A549 (cell line): Measurements from ENCODE around the gene MBNL1. TPM values are rescaled to one million over a fixed set of nuclear protein-coding genes. Genes with fewer than 3 reads are reported as not detected.
A peak's percentile ranks its signal among the peaks of the same experiment; 100 is the strongest.

Source experiments
- ATAC-seq, 2 experiments: fragments of 200-7000 bp in 1 of 2; fragments of >200 bp in 1 of 2; cut with Nextera tagmentation in 1 of 2; cut with Tn5 transposase in 1 of 2; 3 replicates each; pipeline versions ENCODE4 v1.8.0 to v1.9.1; 2018 to 2020; ENCODE audit warnings: mild to moderate bottlenecking in 1 of 2, moderate library complexity in 1 of 2
- CTCF ChIA-PET: fragments of 300-600 bp; sonication (Branson Sonifier 250); formaldehyde crosslinking; extraction: SDS; loops from one replicate; lab custom pipeline; 2021; ENCODE audit warnings: antibody characterized with exemption, inconsistent platforms; lab: Yijun Ruan, JAX
- POLR2A ChIA-PET: fragments of 350-600 bp; formaldehyde crosslinking; extraction: SDS; loops from one replicate; lab custom pipeline; 2021; ENCODE audit warnings: antibody characterized with exemption, inconsistent platforms; lab: Yijun Ruan, JAX
- DNase-seq, 2 experiments: peaks; one replicate each; pipeline versions ENCODE4 v3.0.0 to v3.0.0-alpha.2; 2011 to 2016; ENCODE audit warnings: low read depth in 1 of 2, low spot score in 1 of 2
- FAIRE-seq: peaks from 2 replicates; lab custom pipeline; 2011; peaks lifted over from hg19 to GRCh38; lab: Jason Lieb, UNC
- H3K27ac ChIP-seq, 2 experiments: fragments of >200 bp; sonication (Bioruptor Twin); formaldehyde crosslinking; 3 replicates each; pipeline ENCODE4 v1.5.1; 2016 to 2017
- H3K4me1 ChIP-seq: fragments of >200 bp; sonication (Bioruptor Twin); formaldehyde crosslinking; 3 replicates; pipeline ENCODE4 v1.6.1; 2016
- H3K4me2 ChIP-seq: fragments of >200 bp; sonication (Bioruptor Twin); formaldehyde crosslinking; 3 replicates; pipeline ENCODE4 v1.6.1; 2016
- H3K4me3 ChIP-seq: fragments of >200 bp; sonication (Bioruptor Twin); formaldehyde crosslinking; 3 replicates; pipeline ENCODE4 v1.5.1; 2016
- H3K9me3 ChIP-seq: fragments of >200 bp; sonication (Bioruptor Twin); formaldehyde crosslinking; 3 replicates; pipeline ENCODE4 v1.6.1; 2016
- BCL3 ChIP-seq: fragments of >200 bp; sonication (Bioruptor Twin); formaldehyde crosslinking; IDR thresholded peaks from 3 replicates; pipeline ENCODE4 v1.6.1; 2016
- CBX8 ChIP-seq: fragments of 200-600 bp; sonication (generic); IDR thresholded peaks from 2 replicates; pipeline ENCODE4 v1.6.1; 2016
- CEBPB ChIP-seq, 2 experiments: fragments of >200 bp in 1 of 2; sonication (Bioruptor Twin) in 1 of 2; formaldehyde crosslinking in 1 of 2; IDR thresholded peaks; 2 replicates each; pipeline ENCODE4 v1.6.1; 2012 to 2016
- CHD2 ChIP-seq: fragments of 150-350 bp; IDR thresholded peaks from 2 replicates; pipeline ENCODE4 v1.6.1; 2014; ENCODE audit warnings: low read length; ENCODE audit not compliant: partially characterized antibody
- CHD4 ChIP-seq: fragments of 200-600 bp; sonication (generic); IDR thresholded peaks from 2 replicates; pipeline ENCODE4 v1.6.1; 2016; ENCODE audit warnings: antibody characterized with exemption, mild to moderate bottlenecking, borderline replicate concordance
- E2F6 ChIP-seq: IDR thresholded peaks from 2 replicates; pipeline ENCODE4 v1.6.1; 2012; ENCODE audit warnings: low read depth, borderline replicate concordance
- EP300 ChIP-seq, 2 experiments: fragments of >200 bp; sonication (Bioruptor Twin); formaldehyde crosslinking; IDR thresholded peaks; 2 replicates in 1 of 2; 3 replicates in 1 of 2; pipeline ENCODE4 v1.6.1; 2016 to 2017
- ESRRA ChIP-seq: fragments of 150-350 bp; IDR thresholded peaks from 2 replicates; pipeline ENCODE4 v1.6.1; 2014; ENCODE audit warnings: mild to moderate bottlenecking, low read length, borderline replicate concordance
- FOSL2 ChIP-seq, 2 experiments: fragments of 450-650 bp in 1 of 2; fragments of >200 bp in 1 of 2; sonication (Bioruptor Twin) in 1 of 2; formaldehyde crosslinking; IDR thresholded peaks; 2 replicates each; pipeline versions ENCODE4 v1.5.0 to v1.6.1; 2016 to 2020; ENCODE audit warnings: mild to moderate bottlenecking in 1 of 2, moderate library complexity in 1 of 2
- FOXS1 ChIP-seq: fragments of 250-450 bp; sonication (Bioruptor Pico); IDR thresholded peaks from 2 replicates; pipeline ENCODE4 v1.5.0; 2020; ENCODE audit warnings: mild to moderate bottlenecking, moderate library complexity
- GATA3 ChIP-seq: IDR thresholded peaks from 2 replicates; pipeline ENCODE4 v1.6.1; 2012; ENCODE audit warnings: borderline replicate concordance
- HDAC2 ChIP-seq: fragments of 200-600 bp; sonication (generic); IDR thresholded peaks from 2 replicates; pipeline ENCODE4 v1.6.1; 2016
- HEYL ChIP-seq: fragments of 250-450 bp; sonication (Bioruptor Pico); IDR thresholded peaks from 2 replicates; pipeline ENCODE4 v1.8.0; 2021; ENCODE audit warnings: mild to moderate bottlenecking, moderate library complexity
- HOXB5 ChIP-seq: fragments of 250-450 bp; sonication (Bioruptor Pico); IDR thresholded peaks from 2 replicates; pipeline ENCODE4 v1.5.0; 2020; ENCODE audit warnings: mild to moderate bottlenecking, moderate library complexity
- JUNB ChIP-seq: fragments of >200 bp; sonication (Bioruptor Twin); formaldehyde crosslinking; IDR thresholded peaks from 2 replicates; pipeline ENCODE4 v1.6.1; 2016
- KDM1A ChIP-seq: fragments of 200-600 bp; sonication (generic); IDR thresholded peaks from 2 replicates; pipeline ENCODE4 v1.6.1; 2016; ENCODE audit warnings: low read depth, mild to moderate bottlenecking
- MAFK ChIP-seq: fragments of 450-650 bp; IDR thresholded peaks from 2 replicates; pipeline ENCODE4 v1.6.1; 2014; ENCODE audit not compliant: partially characterized antibody
- MYC ChIP-seq: IDR thresholded peaks from 2 replicates; pipeline ENCODE4 v1.6.1; 2012; ENCODE audit warnings: mild to moderate bottlenecking, inconsistent platforms, low read length, improper control_type of control experiment, borderline replicate concordance
- NR3C1 ChIP-seq: fragments of >200 bp; sonication (Bioruptor Twin); formaldehyde crosslinking; IDR thresholded peaks from 3 replicates; pipeline ENCODE4 v1.6.1; 2017
- PHF8 ChIP-seq: fragments of 200-600 bp; sonication (generic); IDR thresholded peaks from 2 replicates; pipeline ENCODE4 v1.6.1; 2016; ENCODE audit warnings: low read depth, mild to moderate bottlenecking, antibody characterized with exemption, moderate library complexity, borderline replicate concordance
- RCOR1 ChIP-seq: fragments of 150-350 bp; IDR thresholded peaks from 2 replicates; pipeline ENCODE4 v1.6.1; 2014; ENCODE audit warnings: antibody characterized with exemption, low read length, low read depth
- RFX5 ChIP-seq: fragments of 450-650 bp; IDR thresholded peaks from 2 replicates; pipeline ENCODE4 v1.7.1; 2014; ENCODE audit warnings: antibody characterized with exemption, mild to moderate bottlenecking, moderate library complexity
- SREBF2 ChIP-seq: fragments of 450-650 bp; IDR thresholded peaks from 2 replicates; pipeline ENCODE4 v1.6.1; 2014; ENCODE audit warnings: mild to moderate bottlenecking, moderate library complexity
- USF2 ChIP-seq: fragments of 450-650 bp; IDR thresholded peaks from 2 replicates; pipeline ENCODE4 v1.6.1; 2014; ENCODE audit warnings: antibody characterized with exemption
- ZNF302 ChIP-seq: fragments of 250-450 bp; sonication (Bioruptor Pico); IDR thresholded peaks from 2 replicates; pipeline ENCODE4 v1.9.0; 2021; ENCODE audit warnings: inconsistent platforms, mild to moderate bottlenecking, moderate library complexity
- ZSCAN20 ChIP-seq: fragments of 250-450 bp; sonication (Bioruptor Pico); IDR thresholded peaks from 2 replicates; pipeline ENCODE4 v1.8.0; 2022; ENCODE audit warnings: mild to moderate bottlenecking, moderate library complexity
- WGBS: methylation state at CpG from one replicate; pipeline ENCODE4 v1.1.6; 2017; ENCODE audit errors: missing lambda C conversion rate; 5-methylcytosine and 5-hydroxymethylcytosine counted together
- polyA plus RNA-seq, 4 experiments: library from polyadenylated mRNA; depleted of rRNA in 3 of 4; stranded (reverse); fragments of >200 nt; fragmentation: RNase III in 1 of 4; extraction: RNeasy Plus Mini Kit Qiagen cat#74134 plus additional on column Dnase treatment in 1 of 4; gene quantifications; 2 replicates in 3 of 4; 3 replicates in 1 of 4; pipeline ENCODE4 v1.2.3, GENCODE V29; 2011 to 2017
- TF ChIP-seq, protein P1 (sequence below): fragments of >200 bp; sonication (Bioruptor Twin); formaldehyde crosslinking; IDR thresholded peaks from 2 replicates; pipeline ENCODE4 v1.6.1; 2016

Gene MBNL1
- polyA plus RNA-seq, 2 of the 4 experiments (the other 2 are of a cell fraction) = 60.5 to 92.5 TPM

DNA sequence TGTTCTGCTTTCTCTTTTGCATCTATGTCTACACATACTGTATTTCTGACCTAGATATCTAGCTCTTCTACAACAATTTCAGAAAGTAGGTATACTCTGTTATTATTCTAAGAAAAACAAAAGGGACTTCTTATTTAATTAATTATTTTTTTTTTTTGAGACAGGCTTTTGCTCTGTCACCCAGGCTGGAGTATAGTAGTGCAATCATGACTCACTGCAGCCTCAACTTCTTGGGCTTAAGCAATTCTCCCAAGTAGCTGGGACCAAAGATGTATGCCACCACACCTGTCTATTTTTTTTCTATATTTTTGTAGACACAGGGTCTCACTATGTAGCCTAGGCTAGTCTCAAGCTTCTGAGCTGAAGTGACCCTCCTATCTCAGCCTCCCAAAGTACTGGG is 130.6 kb downstream of the MBNL1 start:
- ChIA-PET CTCF (interaction anchor here (0.9 to 2.2 kb wide), 2 partner anchors 11 to 67 kb away, joined by 3 to 5 read pairs; no protein-coding TSS in a partner anchor), POLR2A (interaction anchor here (0.6 to 0.8 kb wide), 3 partner anchors 11 to 89 kb away, joined by 3 read pairs; no protein-coding TSS in a partner anchor)
- Histone ChIP-seq H3K4me2 (peak overlapping the region; percentile 54), H3K4me1 (peaks cover 64% of the 10 kb centered on the region), H3K27ac (peak overlapping the region; percentile 50 to 55; a peak in 4 of 6 replicates), H3K4me3 (no peak overlapping the region), H3K9me3 (no peaks in the 10 kb centered on the region)
- ATAC-seq (peak; percentile 60 to 74; a peak in 3 of 6 replicates), FAIRE-seq (no peak), DNase-seq (peak in 1 of 2 experiments; percentile 53)
- TF ChIP-seq E2F6 (no peak), CBX8 (no peak), FOSL2 (IDR thresholded peaks at IDR 0.05) (0 out of 2 replicates have a peak, but pooled peaks have one; percentile 26), FOSL2 (CRISPR knock-in tag; IDR thresholded peaks at IDR 0.05) (peak; percentile 62), NR3C1 (no peak), ZNF302 (CRISPR knock-in tag) (no peak), CEBPB (IDR thresholded peaks at IDR 0.05) (peak; percentile 45 to 57; a peak in 3 of 4 replicates), RCOR1 (no peak), ZSCAN20 (CRISPR knock-in tag) (no peak)

GRCh38 chr3:152400887-152401286 is 132.2 kb downstream of the MBNL1 start:
- TF ChIP-seq FOSL2 (IDR thresholded peaks at IDR 0.05) (no peak), FOSL2 (CRISPR knock-in tag; IDR thresholded peaks at IDR 0.05) (peak; percentile 55; the same call in 1 of the 2 replicates), JUNB (peak; percentile 48; the same call in 1 of the 2 replicates), MAFK (peak; percentile 42), KDM1A (no peak)
- POLR2A ChIA-PET = no interaction called here
- Histone ChIP-seq H3K4me2 (peak overlapping the region; percentile 48), H3K27ac (peak overlapping the region; percentile 55 to 56; a peak in 2 of 6 replicates), H3K4me1 (peaks cover 79% of the 10 kb centered on the region), H3K4me3 (no peak overlapping the region), H3K9me3 (no peaks in the 10 kb centered on the region)
- DNase-seq (peak in 1 of 2 experiments; percentile 40), ATAC-seq (peak in 1 of 2 experiments; percentile 54; a peak in 3 of 6 replicates), FAIRE-seq (no peak)
- CTCF ChIA-PET = no interaction called here

GRCh38 chr3:152402695-152403451 is 134.1 kb downstream of the MBNL1 start:
- POLR2A ChIA-PET = no interaction called here
- TF ChIP-seq MAFK (peak; percentile 83), RCOR1 (no peak)
- CTCF ChIA-PET = interaction anchor here (0.6 to 1.0 kb wide), 3 partner anchors 9 to 1466 kb away, joined by 3 read pairs; no protein-coding TSS in a partner anchor
- no peak overlapping the region for H3K4me3 ChIP-seq
- ATAC-seq (peak in 1 of 2 experiments; percentile 53; a peak in 3 of 6 replicates), FAIRE-seq (no peak), DNase-seq (no peak)
- H3K4me1 ChIP-seq = peaks cover 89% of the 10 kb centered on the region
- WGBS = 28% methylated on average over 5 of the region's 5 CpGs
- H3K27ac ChIP-seq = peak overlapping the region; percentile 51 to 60; a peak in 5 of 6 replicates
- peak overlapping the region; percentile 47 for H3K4me2 ChIP-seq
- no peaks in the 10 kb centered on the region for H3K9me3 ChIP-seq

GRCh38 chr3:152403632-152404066 is 134.9 kb downstream of the MBNL1 start:
- ATAC-seq = peak in 1 of 2 experiments; percentile 29; a peak in 3 of 6 replicates
- H3K9me3 ChIP-seq = no peaks in the 10 kb centered on the region
- peaks cover 83% of the 10 kb centered on the region for H3K4me1 ChIP-seq
- ChIA-PET CTCF (no interaction called here), POLR2A (no interaction called here)
- no peak for DNase-seq
- H3K4me3 ChIP-seq = no peak overlapping the region
- FAIRE-seq = no peak
- H3K27ac ChIP-seq = peak overlapping the region; percentile 60 to 68
- peak overlapping the region; percentile 47 for H3K4me2 ChIP-seq
- TF ChIP-seq, protein P1, sequence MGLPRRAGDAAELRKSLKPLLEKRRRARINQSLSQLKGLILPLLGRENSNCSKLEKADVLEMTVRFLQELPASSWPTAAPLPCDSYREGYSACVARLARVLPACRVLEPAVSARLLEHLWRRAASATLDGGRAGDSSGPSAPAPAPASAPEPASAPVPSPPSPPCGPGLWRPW = no peak
- TF ChIP-seq SREBF2 (no peak), HDAC2 (no peak), PHF8 (no peak), USF2 (no peak), FOXS1 (no peak), ZNF302 (CRISPR knock-in tag) (no peak), CHD2 (no peak), BCL3 (no peak), RFX5 (no peak), MYC (no peak), HEYL (CRISPR knock-in tag) (no peak), GATA3 (no peak), EP300 (IDR thresholded peaks at IDR 0.05) (no peak), ESRRA (no peak), CHD4 (no peak), HOXB5 (CRISPR knock-in tag) (no peak), MAFK (no peak)
- WGBS = 72% methylated on average over 2 of the region's 2 CpGs
